ACHN (cell line): ENCODE results near the gene CAPN7.

Experiments
- DNase-seq: peaks from one replicate; pipeline ENCODE4 v3.0.0-alpha.2; 2015
- in situ Hi-C: cut with HindIII; loops from 2 replicates; pipeline ENCODE4 v1.10.0; 2017; ENCODE audit warnings: low sequenced_read_pairs, low pct_ligation_motif_present, low pct_unique_long_range_greater_than_20kb

CAPN7 gene

DNA sequence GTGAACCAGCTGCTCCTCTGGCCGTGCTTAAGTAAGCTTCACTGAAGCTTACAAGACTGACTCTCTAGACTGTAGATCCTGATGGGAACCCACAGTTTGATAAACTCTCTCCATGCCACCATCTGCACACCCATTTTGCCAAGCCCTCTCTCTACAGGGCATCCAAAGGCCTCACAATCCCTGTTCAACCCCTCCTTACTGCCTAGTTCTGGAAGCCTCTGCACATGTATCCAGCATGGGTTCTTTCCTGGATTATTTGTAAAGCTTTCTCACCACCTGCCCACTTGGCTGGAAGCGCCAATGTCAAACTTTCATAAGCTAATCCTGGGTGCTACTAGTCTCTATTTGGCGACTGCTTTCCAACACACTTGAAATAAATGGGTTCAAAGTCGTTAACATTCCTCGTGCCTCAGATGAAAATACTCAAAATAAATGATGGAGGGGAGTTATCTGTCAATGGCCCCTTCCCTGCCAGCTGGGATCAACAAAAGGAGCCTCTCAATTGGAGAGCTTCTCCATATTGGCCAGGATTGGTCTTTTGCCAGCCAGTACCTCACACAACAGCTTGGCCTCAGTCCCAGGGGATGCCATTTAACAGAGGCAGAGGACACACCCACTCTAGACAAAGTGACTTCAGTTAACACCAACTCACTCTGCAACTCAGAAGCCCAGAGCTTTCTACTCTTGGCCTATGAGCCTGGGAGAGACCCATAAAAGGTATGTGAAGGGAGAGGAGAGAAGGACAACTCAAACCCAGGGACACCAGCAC is 78.3 kb downstream of the CAPN7 start:
- no peak for DNase-seq
- in situ Hi-C loops, result no loop called here

DNA sequence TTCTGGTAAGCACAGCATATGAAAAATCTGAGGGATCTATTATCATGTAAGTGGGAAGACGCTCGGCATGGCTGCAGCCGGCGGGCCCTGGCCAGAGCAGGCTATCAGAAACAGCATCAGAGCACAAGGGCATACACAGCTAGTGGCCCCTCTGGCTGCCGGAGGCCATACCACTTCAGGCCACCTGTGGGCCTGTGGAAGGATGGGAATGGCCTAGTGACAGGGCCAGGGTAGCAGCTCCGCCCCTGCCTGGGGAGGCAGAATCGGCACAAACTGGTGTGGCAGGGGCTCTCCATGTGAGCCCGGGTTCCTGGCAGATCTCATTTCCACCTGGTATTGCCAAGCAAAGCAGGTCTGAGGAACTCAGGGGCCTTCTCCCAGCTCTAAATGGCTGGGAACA is 80.0 kb downstream of the CAPN7 start:
- in situ Hi-C loops, result no loop called here
- no peak for DNase-seq

DNA sequence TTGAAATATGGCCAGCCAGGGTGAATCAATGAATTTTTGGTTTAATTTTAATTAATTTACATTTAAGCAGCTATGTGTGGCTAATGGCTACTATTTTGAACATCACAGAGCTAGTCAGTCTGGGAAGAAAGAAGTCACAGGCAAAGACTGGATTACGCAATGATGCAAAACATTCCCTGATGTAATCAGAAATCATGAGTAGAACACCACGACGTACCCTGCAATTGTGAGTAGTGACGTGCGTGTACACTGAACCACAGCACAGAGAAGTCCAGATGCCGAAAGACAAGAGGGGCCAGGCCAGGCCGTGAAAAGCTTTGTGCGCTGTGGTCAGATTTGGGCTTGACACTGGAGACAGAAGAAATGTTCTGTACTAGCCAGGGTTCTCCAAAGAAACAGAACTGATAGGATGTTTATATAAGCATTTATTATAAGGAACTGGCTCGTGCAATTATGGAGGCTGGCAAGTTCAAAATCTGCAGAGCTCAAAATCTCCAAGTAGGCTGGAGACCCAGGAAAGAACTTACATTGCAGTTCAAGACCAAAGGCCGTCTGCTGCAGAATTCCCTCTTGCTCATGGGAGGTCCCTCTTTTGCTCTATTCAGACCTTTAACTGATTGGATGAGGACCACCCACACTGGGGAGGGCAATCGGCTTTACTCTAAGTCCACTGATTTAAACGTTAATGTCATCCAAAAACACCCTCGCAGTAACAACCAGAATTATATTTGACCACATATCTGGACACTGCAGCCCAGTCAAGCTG is 81.7 kb downstream of the CAPN7 start:
- in situ Hi-C loops, result no loop called here
- DNase-seq, result no peak

DNA sequence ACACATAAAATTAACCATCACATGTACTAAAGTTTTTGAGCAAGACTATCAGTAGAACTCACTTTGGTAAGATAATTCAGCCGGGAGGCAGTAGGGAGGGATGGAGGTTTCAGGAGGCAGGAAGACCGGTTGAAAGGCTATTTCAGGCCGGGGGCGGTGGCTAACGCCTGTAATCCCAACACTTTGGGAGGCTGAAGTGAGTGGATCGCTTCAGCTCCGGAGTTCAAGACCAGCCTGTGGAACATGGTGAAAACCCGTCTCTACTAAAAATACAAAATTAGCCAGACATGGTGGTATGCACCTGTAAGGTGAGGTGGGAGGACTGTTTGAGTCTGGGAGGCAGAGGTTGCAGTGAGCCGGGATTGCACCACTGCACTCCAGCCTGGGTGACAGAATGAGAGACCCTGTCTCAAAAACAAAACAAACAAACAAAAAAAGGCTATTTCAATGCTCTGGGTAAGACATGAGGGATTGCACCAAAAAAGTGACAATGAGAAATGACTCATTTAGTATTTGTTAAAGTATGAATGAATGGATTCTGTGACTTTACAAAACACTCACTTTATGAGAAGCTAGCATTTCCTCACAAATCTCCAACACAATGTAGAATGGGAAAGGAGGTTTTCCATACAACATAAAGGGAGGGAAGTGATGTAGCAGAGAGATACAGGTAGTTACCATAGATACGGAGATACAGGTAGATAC is 82.4 kb downstream of the CAPN7 start:
- in situ Hi-C loops, result no loop called here
- DNase-seq, result no peak

DNA sequence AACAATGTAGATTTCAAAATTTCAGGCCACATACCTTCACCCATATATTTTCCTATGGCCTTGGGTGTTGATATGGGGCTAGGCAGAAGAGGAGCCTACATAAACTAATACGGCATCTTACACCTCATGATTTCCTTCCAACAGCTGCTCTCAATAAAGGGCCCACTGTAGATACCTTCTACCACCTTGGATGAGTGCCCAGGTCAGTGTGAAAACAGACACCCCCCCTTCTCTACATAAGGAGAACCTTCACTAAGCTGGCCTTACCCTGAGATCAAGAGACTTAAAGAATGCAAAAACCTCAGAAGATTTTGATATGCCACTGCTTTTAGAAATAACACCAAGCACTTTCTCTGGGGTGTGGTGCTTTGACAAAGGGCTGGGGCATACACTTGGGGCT is 83.6 kb downstream of the CAPN7 start:
- DNase-seq, result no peak
- in situ Hi-C loops, result no loop called here

DNA sequence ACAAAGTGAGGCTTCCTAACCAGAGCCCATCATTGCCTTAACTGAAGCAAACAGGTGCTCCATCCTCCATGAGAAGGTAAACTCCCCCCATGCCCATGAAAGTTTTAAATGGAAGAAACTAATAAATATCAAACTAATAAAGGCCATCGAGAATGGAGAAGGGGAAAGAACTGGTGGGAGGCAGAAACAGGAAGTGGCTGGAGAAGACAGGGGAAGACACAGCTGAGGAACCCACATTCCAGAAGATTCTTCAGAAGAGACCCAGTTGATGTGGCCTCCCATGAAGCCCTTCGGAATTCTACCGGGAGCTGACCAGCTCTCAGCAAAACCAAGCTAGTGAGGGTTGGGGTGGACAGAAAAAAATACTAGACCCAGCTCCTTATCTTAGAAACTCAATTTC is 84.7 kb downstream of the CAPN7 start:
- in situ Hi-C loops, result no loop called here

DNA sequence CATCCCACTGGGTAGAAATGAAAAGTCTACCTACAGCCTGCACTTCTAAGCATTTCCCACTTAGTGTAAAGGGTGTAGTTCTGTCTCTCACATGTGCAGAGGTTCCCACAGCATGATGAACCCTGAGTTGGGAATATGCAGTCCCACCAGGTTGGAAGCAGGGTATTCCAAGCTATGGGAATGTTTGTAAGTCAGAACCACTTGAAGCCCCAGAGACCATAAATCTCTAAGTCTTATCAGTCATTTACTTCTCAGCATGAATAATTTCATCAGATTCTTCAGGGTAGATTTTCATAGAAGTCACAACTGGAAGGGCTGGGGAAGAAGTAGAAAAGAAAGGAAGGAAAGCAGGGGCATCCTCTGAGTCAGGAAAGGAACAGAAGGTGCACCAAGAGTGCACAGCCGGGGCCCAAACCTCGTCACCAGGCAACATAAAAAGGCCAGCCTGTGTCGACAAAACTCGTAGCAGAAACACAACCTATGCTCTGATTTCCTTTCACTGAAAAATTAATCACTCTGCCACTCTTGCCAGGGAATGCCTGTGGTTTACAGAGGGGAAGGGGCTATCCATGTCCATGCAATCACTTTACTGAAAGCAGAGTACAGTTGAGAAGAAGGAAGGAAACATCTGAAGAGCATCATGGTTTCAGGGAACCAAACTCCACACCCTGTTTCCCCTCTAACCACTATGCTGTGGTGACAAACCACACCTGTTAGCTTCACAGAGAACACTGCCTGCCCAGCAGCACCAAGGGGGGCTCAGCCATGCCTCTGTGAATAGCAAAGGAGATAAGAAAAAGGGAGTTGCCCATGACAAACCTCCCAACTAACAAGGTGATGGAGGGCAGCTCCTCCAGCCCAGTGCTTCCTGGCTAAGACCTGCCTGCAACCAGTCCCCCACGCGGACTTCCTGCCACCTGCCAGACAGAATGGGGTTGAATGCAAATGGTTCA is 85.8 kb downstream of the CAPN7 start:
- in situ Hi-C loops, result no loop called here
- no peak for DNase-seq

More for the DNA sequence above, 84.7 kb downstream of the CAPN7 start:
- no peak for DNase-seq

DNA sequence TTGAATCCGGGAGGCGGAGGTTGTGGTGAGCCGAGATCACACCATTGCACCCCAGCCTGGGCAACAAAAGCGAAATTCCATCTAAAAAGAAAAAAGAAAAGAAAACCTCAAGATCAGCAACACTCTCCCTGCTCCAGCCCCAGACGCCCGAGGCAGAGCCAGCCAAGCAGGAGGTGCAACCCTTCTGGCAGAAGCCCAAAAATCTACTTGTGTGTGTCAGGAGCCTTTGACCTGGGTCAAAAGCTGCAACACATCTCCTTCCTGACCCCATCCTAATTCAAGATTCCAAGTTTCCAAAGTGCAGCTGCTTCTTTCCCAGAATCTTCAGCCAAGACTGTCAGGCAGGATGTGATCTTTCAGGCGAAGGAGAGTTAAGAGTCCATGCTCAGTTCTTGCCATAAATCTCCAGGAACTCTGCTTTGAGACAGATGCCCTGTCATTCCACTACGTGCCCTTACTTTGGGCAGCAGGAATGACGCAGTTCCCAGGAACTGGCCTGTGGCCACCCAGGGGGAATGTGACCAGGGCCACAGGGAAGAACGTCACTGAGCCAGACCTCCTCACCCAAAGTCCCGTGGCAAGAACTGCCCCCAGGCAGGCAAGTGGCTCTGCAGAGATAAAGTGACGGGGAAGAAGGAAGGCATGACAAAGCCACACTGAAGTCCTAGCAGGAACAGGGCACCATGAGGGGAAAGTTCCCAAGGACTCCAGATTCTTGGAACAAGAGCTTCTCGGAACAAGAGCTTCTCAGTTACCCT is 86.9 kb downstream of the CAPN7 start:
- no peak for DNase-seq
- in situ Hi-C loops, result no loop called here

DNA sequence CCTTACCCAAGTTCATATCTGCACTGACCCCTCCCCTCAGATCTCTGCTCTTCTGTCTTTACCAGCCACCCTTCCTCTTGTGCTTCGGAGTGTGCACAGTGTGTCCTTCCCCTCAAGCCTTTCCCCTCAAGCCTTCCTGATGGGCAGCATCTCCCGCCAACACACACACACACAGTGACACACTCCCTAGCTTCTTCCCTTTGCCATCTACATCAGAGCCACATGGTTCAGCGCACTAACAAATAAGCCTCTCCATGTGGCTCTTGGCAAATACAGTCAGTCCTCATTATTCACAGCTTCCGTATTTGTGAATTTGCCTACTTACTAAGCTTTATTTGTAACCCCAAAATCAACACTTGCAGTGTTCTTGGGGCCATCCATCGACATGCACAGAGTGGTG is 88.9 kb downstream of the CAPN7 start:
- in situ Hi-C loops, result no loop called here
- DNase-seq, result no peak

DNA sequence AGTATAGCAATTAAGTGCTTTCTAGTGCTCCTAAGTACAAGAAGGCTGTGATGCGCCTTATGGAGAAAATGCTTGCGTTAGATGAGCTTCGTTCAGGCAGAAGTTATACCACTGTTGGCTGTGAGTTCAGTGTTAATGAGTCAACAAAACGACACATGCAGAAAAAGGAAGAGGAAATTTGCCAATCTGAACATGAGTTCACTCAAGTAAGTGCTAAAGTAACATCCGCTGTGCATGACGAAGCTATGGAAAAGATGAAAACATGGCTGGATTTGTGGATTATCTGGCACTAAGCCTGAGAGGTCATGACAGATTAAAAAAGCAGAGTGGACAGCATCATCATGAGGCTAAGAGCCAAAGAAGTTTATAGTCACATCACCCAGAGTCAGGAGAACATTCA is 89.5 kb downstream of the CAPN7 start:
- in situ Hi-C loops, result no loop called here
- no peak for DNase-seq

DNA sequence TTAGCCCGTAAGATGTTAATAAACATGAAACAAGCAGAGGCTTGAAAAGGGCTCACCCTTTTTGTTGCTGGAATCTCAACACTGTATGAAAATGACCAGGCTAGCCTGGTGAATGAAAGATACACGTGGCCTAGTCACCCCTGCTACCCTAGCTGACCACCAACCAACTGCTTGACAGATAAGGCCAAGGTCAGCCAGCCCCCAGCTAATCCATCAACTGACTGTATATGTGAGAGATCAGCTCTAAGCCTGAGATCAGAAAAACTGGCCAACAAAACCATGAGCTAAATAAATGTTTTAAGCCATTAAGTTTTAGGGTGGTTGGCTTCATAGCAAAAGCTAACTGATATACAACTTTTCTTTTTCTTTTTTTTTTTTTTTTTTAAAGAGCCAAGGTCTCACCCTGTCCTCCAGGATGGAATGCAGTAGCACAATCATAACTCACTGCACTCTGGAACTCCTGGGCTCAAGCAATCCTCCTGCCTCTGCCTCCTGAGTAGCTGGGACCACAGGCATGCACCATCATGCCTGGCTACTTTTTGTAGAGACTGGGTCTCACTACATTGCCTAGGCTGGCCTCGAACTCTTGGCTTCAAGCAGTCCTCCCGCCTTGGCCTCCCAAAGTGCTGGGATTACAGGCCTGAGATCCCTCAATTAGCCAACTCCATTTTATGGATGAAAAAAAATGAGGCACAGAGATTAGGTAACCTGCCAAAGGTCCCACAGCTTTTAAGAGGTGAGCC is 91.7 kb downstream of the CAPN7 start:
- DNase-seq, result no peak
- in situ Hi-C loops, result no loop called here

DNA sequence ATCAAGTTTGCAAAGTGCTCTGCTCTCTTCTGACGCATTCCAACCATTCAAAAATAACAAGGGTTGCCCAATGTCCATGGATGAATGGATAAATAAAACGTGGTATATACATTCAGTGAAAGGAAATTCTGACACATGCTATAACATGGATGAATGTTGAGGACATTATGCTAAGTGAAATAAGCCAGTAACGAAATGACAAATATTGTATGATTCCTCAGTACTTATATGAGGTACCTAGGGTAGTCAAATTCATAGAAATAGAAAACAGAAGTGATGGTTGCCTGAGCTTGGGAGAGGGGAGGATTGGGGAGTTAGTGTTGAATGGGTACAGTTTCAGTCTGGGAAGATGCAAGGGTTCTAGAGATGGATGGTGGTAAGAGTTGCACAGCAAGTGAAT is 92.5 kb downstream of the CAPN7 start:
- in situ Hi-C loops, result no loop called here
- no peak for DNase-seq

DNA sequence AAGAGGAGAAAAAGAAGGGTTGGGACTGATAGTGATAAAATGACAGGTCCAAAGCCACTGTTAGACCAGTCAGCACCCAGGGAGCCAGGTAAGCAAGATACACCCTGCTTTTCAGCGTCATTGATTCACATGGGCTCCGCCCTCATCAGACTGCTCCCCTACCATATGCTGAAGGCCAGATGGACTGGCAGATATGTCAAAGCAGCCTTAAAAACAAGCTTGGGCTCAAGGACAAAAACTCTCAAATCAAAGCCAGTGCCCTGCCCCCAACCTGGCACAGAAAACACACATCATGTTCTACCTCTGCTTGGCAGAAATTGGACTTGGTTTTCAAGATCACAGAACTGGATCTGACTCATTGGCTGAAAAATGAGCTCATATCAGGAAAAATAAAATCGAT is 93.0 kb downstream of the CAPN7 start:
- DNase-seq, result no peak
- in situ Hi-C loops, result no loop called here

DNA sequence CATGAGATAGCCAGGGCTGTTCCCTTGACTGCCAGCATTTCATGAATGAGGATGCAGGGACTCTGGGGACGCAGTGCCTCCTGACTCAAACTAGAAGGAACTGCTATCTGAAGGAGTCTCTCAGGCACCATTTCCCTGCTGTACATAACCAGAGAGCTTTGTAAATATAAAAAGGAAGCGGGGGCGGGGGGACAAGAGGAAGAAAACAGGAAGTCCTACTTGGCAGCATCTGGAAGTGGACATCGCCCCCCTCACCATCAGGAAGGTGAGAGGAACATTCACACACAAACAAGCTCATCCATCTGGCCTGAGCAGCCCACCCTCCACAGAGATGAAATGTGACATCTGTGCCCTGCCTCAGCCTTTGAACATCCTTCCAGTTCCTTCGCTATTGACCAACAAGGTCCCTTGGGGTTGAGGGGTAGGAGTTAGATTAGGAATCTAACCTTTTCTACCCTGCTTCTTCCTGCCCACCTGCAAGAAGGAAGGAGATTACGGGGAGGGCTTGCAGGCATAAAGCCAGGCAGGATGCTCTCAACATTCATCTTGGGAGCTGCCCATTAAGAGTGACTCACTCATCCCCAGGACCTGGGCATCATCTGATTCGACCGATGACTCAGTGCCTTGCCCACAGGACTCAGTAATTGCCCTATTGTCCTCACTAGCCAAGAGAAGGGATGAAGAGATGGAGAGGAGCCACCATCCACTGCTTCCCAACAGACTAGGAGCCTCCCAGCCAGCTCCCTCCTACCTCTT is 94.5 kb downstream of the CAPN7 start:
- DNase-seq, result peak; percentile 59
- in situ Hi-C loops, result no loop called here

DNA sequence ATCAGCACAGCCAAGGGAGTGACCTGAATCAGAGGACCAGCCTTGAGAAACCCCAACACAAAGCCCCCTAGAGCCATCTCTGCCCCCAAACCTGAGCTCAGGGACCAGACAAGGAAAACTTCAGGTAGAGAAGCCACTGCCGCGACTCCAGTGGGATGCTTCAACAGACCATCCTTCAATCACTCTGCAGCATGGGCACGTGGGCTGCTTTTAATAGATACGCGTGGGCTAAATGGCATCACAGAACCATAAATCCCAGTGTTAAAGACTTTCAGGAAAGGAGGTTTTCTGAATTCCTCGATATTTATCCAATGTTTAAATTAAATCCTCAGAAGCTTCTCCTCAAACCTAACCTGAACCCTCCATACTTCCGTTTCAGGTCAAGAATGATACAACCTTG is 95.7 kb downstream of the CAPN7 start:
- no peak for DNase-seq
- in situ Hi-C loops, result no loop called here
